H1 (cell line): Measurements from ENCODE around the gene ASTN2. TPM values are rescaled to one million over a fixed set of nuclear protein-coding genes. Genes with fewer than 3 reads are reported as not detected.

Experiments used
- BRCA1 ChIP-seq: IDR thresholded peaks from 2 replicates; pipeline ENCODE4 v1.6.1; 2012; ENCODE audit warnings: low read depth, low read length, improper control_type of control experiment
- E2F6 ChIP-seq: IDR thresholded peaks from 2 replicates; pipeline ENCODE4 v1.6.1; 2012; ENCODE audit warnings: inconsistent platforms
- HDAC2 ChIP-seq, 2 experiments: fragments of 300-600 bp in 1 of 2; sonication (generic) in 1 of 2; IDR thresholded peaks; 2 replicates each; pipeline ENCODE4 v1.6.1; 2011 to 2012; ENCODE audit warnings: low read depth in 2 of 2, low read length in 2 of 2, mild to moderate bottlenecking in 2 of 2, moderate library complexity in 2 of 2, borderline replicate concordance in 1 of 2, inconsistent platforms in 1 of 2
- JUN ChIP-seq: IDR thresholded peaks from 2 replicates; pipeline ENCODE4 v1.6.1; 2011; ENCODE audit warnings: low read depth, mild to moderate bottlenecking, improper control_type of control experiment, low read length
- SAP30 ChIP-seq: fragments of 300-600 bp; sonication (generic); IDR thresholded peaks from 2 replicates; pipeline ENCODE4 v1.7.1; 2012; ENCODE audit warnings: low read length, moderate library complexity, mild to moderate bottlenecking, inconsistent platforms; ENCODE audit not compliant: insufficient read depth, insufficient replicate concordance
- SIRT6 ChIP-seq: IDR thresholded peaks from one replicate; pipeline ENCODE4 v1.7.1; 2012; ENCODE audit warnings: low read length, inconsistent platforms
- TAF1 ChIP-seq: IDR thresholded peaks from 2 replicates; pipeline ENCODE4 v1.6.1; 2011; ENCODE audit warnings: mild to moderate bottlenecking, low read depth, low read length
- polyA plus RNA-seq, 7 experiments: library from polyadenylated mRNA; depleted of rRNA in 3 of 7; stranded (reverse) in 5 of 7; unstranded in 2 of 7; fragments of >200 nt in 5 of 7; fragments of 200-250 nt in 2 of 7; gene quantifications; 1 replicate in 5 of 7; 2 replicates in 1 of 7; 4 replicates in 1 of 7; pipeline versions ENCODE4 v1.2.1 to v1.2.3, GENCODE V29; 2011 to 2013; ENCODE audit warnings: missing spikeins in 2 of 7, mixed read lengths in 2 of 7
- total RNA-seq: library from RNA; stranded (reverse); fragmentation: NEBNext Ultra II Directional; extraction: Animal tissue kit (Norgen Biotek cat#: 25700); gene quantifications from 2 replicates; pipeline ENCODE4 v1.2.1, GENCODE V29; 2021

ASTN2 gene
- total and polyA plus RNA-seq, 2 of the 8 experiments (the other 6 are each of a cell fraction or from before 2014, with no cell fraction given) = 8.2 to 13.7 TPM

- TF ChIP-seq E2F6 (no peak), SAP30 (no peak), TAF1 (no peak), BRCA1 (no peak), SIRT6 (no peak), JUN (no peak), HDAC2 (IDR thresholded peaks at IDR 0.05; ENCODE audit: borderline replicate concordance in 1 of 2, low read depth in 2 of 2, low read length in 2 of 2) (no peak)
These were observed 1008.4 kb downstream of the ASTN2 start (continued) for GRCh38 chr9:116406469-116406868.
